ENCODE results near the gene ADAM12.

DNA sequence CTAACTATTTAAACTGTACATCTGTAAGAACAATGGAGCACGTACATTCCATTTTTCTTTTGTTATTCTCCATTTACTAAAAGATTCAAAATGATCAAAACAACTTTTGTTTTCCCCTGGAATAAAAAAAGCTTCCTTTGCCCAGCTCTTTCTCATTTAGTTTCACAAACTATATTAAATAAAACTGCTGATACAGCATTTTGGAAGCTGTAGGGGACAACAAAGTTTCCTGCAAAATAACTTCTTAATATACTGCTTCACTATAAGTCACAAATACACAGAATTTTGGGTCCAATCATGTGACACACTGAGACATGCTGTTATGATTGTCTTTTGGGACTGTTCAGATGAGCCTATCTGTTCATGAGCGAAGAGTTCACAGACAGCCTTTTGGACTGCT is 222.4 kb downstream of the ADAM12 start:
- TF ChIP-seq, protein P1, sequence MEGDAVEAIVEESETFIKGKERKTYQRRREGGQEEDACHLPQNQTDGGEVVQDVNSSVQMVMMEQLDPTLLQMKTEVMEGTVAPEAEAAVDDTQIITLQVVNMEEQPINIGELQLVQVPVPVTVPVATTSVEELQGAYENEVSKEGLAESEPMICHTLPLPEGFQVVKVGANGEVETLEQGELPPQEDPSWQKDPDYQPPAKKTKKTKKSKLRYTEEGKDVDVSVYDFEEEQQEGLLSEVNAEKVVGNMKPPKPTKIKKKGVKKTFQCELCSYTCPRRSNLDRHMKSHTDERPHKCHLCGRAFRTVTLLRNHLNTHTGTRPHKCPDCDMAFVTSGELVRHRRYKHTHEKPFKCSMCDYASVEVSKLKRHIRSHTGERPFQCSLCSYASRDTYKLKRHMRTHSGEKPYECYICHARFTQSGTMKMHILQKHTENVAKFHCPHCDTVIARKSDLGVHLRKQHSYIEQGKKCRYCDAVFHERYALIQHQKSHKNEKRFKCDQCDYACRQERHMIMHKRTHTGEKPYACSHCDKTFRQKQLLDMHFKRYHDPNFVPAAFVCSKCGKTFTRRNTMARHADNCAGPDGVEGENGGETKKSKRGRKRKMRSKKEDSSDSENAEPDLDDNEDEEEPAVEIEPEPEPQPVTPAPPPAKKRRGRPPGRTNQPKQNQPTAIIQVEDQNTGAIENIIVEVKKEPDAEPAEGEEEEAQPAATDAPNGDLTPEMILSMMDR (IDR thresholded peaks at IDR 0.05) = no peak
- TF ChIP-seq EP300 (IDR thresholded peaks at IDR 0.05) (no peak), POLR2A (IDR thresholded peaks at IDR 0.05) (no peak), POLR2AphosphoS5 (IDR thresholded peaks at IDR 0.05) (no peak)

Data from suprapubic skin (tissue), 4 donors.